Stimulated activated CD4-positive, alpha-beta T cell treated with anti-CD3 and anti-CD28 coated beads, Interleukin-4, amount 100 ng/mL, for 48 hours (primary cell): ENCODE data around the gene ANKRD33.

Experiments used
- DNase-seq, 2 donors: peaks; one replicate each; pipeline ENCODE4 v3.0.0-alpha.2; 2020; ENCODE audit warnings: low read depth in 2 of 2

ANKRD33 gene

DNA sequence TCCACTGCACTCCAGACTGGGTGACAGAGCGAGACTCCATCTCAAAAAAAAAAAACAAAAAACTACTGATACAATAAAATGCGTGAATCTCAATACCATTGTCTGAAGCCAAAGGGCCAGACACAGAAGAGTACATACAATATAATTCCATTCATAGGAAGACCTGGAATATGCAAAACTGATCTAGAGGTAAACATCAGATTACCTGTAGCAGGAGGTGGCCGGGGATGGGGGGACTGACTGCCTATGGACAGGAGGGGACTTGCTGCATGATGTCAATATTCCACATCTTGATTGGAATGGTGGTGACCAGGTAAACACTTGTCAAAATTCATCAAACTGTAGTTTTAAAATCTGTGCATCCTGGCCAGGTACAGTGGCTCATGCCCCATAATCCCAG is 26.9 kb upstream of the ANKRD33 start:
- DNase-seq, result no peak

DNA sequence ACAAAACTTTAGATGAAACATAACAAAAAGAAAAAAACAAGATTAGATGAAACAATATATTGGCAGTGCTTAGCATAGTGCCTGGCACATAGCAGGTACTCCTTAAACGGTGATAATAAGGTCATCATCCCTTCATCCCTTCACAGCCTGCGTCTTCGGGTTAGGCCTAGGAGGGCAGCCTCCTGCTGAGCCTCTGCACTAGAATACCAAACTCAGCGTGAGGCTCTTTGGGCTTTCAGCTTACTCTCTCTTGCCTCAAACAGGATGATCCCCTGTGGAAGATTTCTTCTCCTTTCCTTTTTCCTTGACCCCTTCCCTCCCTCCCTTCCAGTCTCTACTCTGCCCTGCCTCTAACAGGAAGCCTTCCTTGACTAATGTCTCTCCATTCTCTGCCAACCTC is 25.0 kb upstream of the ANKRD33 start:
- no peak for DNase-seq

DNA sequence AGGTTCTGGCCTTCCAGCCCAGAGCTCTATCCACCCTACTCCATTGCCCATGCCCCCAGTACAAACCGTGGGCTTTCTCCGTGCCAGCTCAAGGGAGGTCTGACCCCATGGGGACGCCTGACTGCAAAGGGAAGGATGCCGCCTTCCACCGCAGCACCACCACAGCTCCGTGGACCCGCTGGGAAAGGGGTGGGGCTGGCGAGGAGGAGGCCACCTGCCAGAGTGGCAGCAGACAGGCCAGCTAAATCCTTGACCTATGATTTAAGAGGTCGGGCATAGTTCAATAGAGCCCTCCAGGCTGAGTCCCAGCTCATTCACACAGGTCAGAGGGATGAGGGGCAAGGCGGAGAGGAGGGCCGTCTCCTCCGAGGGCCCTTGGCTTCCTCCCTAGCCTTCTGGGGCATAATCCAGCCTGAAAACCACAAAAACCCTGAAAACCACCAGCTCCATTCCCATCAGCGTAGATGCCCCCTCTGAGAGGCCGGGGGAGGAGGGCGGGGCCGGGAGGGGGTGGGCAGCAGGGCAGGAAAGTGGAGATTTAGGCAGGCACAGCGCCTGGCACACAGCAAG is 24.5 kb upstream of the ANKRD33 start:
- no peak for DNase-seq

DNA sequence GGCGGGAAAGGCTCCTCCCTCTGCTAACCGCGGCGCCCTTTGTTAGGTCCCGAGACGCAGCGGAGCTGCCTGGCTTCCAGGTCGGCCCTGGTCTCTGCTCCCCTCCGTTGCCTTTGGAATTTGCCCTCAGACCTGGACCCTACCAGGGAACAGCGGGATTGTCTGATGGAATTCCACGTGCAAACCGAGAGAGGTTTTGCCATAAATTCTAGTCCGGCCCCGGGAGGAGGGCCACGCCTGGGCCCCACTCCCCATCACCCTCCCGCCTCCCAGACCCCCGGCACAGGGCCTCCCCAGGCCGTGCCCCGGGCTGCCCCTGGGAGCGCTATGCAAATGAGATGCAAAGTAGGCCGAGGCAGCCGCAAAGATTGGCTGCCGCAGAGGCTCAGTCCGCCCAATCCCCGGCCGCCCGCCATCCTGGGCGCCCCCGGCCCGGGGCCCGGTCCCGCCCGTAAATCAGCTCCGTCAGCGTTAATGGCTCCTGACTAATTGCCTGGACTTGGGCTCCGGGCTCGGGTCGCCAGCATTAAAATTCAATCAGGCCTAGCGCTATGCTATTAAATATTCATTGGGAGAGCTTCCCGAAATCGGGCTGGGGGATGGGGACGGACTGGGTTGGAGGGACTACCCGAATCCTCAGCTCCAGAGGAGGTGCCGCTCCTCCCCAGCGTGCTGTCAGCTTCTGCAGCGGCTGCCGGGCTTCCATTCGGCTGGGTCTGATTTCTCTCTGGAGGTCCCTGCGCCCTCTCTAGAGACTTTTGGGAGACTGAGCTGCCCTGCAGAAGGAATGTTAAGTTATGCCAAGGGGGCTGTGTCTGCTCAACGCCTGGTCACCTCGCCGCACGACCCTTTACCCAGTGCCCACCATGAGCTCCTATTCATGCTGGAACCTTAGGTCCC is 23.7 kb upstream of the ANKRD33 start:
- DNase-seq, result peak in 1 of 2 donors; percentile 23

DNA sequence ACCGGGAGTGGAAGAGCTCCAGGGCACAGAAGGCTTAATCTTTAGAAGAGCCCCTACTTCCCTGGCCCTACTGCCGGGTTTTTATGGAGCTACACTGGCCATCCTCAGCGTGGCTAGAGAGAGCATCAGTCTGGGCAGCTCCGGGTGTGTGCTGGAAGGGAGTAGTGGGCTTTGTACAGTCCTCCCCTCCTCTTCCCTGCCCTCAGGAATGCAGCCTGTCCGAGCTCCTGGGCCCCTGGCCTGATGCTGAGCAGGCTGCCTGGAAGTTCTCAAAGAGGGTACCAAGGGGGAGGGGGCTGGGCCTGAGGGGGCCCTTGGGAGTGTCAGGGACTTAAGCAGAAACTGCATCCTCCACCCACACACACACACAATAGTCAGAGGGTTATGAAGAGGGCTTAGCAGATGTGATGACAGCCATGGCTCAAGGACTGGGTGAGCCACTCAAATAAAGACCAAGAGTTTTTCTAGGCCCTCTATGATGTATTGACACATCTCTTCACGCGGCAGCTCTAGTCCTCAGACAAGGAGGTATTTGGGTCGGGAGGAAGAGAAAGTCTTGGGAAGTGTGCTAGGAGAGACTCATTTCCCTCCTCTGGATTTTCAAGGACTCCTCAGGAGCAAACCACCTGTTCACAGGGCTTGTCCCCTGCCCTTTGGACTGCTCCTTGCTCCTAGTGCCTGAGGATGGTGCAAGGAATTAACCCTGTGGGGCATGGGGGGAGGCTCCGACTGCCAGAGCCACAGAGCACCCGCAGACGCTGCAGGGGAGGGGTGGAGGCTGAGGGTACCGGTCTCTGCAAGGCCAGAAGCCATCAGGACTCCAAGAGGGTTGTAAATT is 22.9 kb upstream of the ANKRD33 start:
- DNase-seq, result no peak

DNA sequence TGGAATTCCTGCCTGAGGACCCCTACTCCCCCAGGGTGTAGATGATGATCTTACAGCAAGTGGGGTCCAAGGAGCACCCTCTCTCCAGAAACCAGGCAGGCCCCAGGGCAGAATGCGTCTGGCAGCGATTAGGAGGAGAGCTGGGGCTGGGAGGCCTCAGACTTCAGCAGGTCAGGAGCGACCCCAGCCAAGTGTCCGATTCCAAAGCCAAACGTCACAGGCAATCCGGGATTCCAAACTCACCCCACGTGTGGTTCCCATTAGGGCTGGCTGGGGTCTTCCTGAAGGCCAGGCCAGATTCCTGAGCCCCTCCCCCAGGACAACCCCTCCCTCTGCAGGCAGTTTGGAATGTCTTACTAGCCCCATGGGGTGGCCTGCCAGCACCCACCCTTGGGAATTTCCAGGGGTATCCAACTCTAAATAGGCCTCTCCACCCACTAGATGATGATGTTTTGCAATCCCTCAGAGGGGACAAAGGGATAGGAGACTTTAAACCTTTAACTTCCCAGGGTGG is 22.1 kb upstream of the ANKRD33 start:
- no peak for DNase-seq

DNA sequence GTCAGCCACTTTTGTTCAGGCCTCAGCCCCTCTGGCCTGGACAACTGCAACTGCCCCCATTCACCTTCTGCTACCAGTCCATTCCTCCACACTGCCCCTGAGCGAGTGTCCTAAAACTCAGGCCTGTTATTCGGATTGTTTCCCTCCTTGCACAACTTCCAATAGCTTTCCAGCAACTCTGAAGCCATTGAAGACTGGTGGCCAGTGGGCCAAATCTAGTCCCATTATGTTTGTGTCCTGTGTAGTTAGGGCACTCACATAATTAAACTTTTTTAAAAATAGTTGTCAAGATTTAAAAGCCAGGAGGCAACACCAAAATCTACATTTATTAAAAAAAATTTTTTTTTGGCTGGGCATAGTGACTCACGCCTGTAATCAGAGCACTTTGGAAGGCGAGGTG is 21.6 kb upstream of the ANKRD33 start:
- no peak for DNase-seq

DNA sequence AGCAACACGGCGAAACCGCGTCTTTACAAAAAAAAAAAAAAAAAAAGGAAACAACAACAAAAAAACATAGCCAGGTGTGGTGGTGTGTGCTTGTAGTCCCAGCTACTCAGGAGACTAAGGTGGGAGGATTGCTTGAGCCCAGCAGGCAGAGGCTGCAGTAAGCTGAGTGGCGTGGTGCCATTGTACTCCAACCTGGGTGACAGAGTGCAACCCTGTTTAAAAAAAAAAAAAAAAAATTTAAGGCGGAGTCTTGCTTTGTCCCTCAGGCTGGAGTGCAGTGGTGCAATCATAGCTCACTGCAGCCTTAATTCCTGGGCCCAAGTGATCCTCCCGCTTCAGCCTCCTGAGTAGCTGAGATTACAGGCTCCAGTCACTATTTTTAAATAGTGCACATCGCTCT is 21.1 kb upstream of the ANKRD33 start:
- DNase-seq, result no peak

DNA sequence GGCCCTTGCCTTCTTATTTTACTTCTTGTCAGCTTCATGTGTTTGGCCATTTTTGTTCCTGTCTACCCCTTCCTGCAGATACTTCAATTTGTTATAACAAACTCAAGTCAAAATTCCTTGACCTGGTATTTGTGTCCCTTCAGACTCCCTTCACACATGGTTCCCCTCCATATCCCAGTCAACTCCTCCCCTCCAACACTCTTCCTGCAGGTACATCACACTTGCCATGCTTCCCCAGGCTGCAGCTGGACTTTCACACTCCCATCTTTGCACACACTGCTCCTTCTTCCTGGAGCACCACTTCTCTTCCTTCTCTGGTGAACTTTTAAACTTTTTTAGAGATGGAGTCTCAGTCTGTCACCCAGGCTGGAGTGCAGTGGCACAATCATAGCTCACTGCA is 20.5 kb upstream of the ANKRD33 start:
- DNase-seq, result no peak

DNA sequence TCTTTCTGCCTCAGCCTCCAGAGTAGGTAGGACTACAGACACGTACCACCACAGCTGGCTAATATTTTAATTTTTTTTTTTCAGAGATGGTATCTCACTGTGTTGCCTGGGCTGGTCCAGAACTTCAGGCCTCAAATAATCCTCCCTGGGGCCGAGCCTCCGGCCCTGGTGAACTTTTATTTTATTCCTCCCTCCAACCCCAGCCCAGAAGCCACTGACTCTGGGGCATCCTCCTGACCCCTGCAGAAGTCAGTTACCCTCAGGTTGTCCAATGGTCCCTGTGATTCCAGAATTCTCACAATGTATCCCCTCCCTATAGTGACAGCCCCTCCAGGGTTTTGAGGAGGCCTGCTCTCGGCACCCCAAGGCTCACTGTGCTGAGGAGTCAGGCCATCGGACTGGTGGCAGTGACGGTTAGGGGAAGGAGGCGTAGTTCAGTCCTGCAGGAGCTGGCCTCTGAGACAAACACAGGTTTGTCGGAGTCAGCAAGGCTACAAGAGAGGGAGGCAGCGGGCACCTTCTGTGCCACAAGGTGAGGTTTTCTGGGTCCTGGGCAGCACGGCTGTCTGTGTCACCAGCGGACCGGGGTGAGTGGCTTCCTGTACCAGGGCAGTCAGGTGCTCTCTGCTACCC is 20.0 kb upstream of the ANKRD33 start:
- DNase-seq, result no peak

DNA sequence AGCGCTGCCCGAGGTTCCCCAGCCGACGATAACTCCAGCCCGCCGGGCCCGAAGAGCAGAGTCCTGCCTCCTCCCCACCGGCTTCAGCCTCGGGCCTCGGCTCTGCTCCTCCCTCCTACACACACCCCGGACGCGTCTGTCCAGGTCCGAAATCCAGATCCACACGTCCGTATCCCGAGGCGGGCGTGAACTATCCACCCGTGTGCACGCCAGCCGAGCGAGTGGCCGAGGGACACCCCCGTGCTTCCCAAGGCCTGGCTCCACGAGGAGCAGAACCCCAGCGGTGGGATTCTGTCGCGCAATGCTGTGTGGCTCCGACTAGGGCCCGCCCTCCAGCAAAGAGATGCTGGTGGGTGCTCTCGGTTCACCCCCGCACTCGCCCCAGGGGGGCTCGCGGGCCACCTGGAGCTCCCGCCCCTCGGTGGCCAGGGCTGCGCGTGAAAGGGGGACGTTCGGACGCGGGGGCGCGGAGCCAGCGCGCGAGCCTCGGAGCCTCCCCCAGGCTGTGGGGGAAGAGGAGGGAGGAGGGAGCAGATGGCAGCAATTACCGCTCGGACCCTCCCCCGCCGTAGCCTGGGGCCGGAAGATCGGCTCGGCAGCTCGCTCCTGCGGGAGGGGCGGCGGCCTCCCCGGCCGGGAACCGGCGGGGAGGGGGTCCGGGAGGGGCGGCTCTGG is 18.9 kb upstream of the ANKRD33 start:
- no peak for DNase-seq

DNA sequence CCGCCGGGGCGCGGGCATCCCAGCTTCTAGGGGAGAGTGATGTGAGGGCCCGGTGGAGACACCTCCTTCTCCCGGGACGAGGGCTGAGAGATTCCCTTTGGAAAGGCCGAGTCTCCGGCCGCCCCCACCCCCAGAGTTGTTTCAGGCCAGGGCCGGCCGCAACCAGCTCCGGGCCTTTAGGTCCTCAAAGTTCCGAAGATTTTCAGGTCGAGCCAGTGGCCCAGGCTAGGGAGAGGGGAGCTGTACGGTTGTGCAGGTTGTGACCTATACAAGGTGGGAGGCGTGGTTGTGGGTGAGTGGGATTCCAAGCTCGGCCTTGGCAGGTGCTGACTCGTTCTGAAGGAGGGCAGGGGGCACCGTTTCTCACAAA is 18.4 kb upstream of the ANKRD33 start:
- DNase-seq, result no peak

DNA sequence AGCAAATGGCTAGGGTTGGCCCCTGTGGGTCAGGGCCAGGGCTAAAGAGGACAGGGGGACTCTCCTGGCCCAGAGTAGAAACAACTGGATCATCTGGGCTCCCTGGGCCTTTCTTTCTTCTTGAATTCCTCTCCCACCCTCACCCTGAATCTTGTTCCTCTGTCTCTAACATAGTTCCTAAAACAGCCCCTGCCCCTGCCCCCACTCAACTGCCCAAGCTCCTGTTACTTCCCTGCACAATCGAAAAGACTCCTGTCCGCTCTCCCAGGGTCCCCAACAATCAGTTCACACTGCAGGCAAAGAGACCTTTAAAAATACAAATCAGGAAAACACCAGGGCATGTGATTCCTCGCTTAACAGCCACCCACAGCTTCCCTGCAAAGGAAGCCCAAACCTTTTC is 18.0 kb upstream of the ANKRD33 start:
- no peak for DNase-seq

DNA sequence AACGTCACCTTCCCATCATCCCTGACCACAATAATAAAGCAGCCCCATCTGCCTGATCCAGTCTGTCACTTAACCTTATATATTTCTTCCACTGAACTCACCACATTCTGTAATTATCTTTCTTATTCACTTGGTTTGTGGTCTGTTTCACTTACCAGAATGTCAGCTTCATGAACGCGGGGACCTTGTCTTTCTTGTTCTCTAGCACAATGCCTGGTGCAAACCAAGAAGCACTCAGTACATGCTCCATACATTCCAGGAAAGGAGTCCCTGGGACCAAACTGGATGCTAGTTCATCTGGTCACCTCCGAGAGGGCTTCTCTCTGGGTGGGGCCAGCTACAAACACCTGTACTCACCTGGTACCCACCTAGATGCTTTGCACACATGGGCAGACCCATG is 17.4 kb upstream of the ANKRD33 start:
- no peak for DNase-seq

DNA sequence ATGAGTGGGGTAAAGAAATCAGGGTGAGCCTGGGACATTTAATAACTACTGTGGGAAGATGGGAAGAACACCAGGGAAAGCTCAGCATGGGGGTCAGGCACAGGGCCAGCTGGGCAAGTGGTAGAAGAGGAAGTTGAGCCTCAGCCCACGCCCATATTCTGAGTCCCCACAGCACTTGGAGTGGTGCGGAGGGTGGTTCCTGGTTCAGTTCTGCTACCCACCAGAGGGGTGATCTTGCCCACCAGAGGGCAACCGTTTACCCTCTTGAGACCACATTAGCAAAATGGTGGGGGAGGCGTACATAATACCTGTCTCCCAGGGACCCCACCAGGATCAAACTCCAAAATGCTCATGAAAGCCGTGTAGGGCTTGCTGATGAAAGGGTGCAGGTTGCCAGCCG is 16.8 kb upstream of the ANKRD33 start:
- DNase-seq, result no peak

DNA sequence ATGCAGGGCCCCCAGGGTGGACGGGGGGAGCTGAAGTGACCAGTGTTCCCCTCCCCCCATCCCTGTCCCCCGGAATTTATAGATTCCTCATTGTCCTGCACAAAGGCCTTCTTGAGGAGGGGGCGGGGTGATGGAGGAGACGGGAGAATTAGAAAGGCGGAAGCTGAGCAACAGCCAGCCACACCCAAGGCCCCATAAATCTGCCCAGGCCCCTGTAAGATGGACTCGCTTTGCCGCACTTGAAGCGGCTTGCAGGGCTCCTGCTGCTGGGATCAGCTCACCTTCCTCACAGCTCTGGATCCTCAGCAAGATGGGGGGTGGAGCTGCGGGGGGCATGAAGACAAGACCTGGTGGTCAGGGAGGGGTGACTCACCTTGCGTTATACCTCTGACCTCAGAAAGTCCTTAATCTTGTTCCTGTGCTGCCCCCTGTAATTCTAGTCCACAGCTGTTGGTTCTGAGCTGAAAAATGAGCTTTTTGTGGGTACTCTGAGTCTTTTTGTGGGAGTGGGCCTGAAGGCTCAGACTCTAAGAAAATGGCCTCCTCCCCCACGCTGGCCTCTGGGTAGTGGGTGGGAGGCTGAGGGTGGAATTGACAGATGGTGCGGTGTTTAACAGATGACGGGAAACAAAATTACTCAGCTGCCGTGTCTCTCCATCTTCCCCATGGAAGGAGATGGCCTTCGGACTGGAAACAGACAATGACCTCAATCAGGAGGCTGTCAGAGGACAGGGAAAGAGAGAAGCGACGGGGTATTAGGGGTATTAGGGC is 15.8 kb upstream of the ANKRD33 start:
- DNase-seq, result no peak

DNA sequence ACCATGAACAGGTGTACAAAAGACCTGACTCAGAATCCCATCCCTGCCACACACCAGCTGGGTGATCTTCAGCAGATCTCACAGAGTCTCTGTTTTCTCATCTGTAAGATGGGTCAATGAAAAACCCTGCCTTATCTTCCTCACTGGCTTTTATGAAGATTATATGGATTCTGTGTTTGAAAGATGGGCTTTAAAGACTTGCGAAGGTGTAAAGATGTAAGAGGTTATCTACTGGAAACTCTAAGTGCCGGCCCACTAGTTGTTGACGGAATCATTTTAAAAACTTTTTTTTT is 15.3 kb upstream of the ANKRD33 start:
- DNase-seq, result no peak

DNA sequence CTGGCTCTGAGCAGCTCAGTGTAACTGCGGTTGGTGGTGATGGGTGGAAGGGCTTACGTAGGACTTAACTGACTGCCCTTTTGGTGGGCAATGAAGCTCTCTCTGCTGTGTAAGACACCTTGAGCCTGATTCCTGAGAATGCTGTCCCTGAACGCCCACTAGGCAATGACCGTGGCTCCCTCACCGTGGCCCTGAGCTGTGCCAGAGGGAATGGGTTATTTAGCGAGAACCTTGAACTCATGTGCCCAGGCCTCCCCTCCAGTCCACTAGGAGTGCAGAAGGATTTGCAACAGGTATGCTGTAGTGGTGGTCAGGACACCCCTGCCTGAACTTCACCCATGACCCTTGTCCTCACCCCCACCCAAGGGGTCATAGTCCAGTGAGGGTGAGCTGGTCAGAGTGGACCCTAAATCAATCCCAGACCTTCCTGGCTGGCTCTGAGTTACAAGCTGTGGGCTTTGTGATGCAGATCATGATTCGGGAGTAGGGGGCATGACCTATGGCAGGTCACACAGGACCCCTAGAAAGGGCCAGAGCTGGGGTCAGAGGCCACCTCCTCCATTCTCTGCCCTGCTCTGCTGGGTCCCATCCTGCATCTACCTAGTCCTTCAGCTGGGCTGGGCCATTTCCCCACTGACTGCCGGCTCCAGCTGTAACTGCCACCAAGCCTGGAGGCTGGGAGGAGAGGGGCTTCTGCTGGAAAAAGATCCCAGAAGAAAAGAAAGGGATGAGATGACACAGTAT is 14.5 kb upstream of the ANKRD33 start:
- DNase-seq, result no peak

DNA sequence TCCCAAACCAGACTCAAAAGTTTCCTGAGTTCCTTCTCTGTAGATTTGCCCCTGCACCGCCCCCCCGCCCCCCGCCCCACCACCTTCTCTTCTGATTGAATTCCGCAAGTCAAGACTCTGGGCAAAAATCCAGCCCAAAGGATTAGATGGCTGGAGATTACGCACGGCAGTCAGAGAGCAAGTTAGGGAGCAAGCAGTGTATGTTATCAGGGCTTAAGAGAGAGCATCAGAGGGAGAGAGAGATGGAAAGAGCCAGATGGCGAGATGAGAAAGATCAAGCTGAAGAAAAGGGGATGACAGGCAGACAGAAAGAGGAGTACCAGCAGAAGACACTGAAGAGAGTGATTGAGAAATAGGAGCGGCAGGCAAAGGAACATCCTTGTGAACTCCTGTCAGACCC is 13.9 kb upstream of the ANKRD33 start:
- DNase-seq, result no peak

DNA sequence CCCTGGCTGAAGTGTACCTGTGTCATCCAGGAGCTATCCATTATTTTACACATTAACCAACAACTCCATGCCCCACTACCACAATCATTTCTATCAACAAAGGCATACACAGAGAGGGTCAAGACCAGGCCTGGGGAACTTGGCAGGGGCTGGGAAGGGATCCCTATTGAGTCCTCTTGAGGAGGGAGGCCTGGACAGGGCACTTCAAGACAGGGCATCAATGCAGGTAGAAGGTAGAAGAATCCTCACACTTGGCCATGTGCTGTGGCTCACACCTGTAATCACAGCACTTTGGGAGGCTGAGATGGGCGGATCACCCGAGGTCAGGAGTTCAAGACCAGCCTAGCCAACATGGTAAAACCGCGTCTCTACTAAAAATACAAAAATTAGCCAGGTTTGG is 13.4 kb upstream of the ANKRD33 start:
- DNase-seq, result no peak
